Right lobe of liver (tissue), 4 donors: Measurements from ENCODE around the gene GLA.

ENCODE experiments used
- POLR2A ChIP-seq: fragments of 450-650 bp; IDR thresholded peaks from one replicate; pipeline ENCODE4 v1.6.1; 2017; ENCODE audit warnings: antibody characterized with exemption, mild to moderate bottlenecking
- TF ChIP-seq, protein P1 (sequence below), 4 donors: fragments of 200-600 bp in 3 of 4; fragments of 450-650 bp in 1 of 4; IDR thresholded peaks; one replicate each; pipeline versions ENCODE4 v1.5.1 to v1.8.0; 2016 to 2022; ENCODE audit warnings: antibody characterized with exemption in 4 of 4, mild to moderate bottlenecking in 2 of 4
- donor health status: DM: no; HTN: no; CAD: no.
- donor health status: DM: no; HTN: no; CAD: no.
- donor health status: DM: no; HTN: yes; CAD: no.

DNA sequence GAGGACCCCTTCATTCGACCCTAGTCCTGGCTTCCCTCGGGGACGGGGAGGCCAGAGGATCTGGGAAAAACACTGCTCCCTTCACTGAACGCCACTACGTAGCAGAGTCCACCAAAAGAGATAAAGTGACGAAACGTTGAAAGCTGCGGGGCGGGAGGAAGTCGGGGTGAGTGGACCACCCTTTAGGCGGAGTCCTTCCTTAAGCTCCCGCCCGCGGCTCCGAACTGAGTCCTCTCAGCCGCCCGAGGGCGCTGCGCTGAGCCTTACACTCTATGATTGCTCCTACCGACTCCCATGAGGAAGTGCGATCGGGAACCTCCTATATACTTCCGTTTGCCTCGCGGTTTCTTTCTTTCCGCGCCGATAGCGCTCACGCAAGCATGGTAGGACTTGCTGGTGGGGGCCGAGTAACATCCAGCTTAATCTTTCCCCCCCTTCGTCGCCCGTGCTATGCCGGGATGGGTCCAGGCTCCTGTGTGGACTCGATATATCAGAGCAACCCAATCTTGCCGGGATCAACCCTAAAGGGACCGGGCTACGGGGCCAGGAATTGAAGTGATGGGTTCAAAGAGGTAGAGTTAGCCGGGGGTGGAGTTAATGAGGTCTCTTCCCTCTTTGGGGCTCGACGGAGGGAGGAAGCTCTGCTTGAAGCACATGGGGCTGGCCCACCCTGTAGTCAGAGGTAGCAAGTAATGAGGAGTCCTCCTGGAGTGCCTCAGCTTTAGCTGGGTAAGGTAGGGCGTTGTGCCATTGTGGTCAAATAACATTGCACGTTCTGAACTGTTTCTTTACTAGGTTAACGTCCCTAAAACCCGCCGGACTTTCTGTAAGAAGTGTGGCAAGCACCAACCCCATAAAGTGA lies 16.8 kb downstream of the GLA start, which contains the start of gene RPL36A:
- TF ChIP-seq, protein P1, sequence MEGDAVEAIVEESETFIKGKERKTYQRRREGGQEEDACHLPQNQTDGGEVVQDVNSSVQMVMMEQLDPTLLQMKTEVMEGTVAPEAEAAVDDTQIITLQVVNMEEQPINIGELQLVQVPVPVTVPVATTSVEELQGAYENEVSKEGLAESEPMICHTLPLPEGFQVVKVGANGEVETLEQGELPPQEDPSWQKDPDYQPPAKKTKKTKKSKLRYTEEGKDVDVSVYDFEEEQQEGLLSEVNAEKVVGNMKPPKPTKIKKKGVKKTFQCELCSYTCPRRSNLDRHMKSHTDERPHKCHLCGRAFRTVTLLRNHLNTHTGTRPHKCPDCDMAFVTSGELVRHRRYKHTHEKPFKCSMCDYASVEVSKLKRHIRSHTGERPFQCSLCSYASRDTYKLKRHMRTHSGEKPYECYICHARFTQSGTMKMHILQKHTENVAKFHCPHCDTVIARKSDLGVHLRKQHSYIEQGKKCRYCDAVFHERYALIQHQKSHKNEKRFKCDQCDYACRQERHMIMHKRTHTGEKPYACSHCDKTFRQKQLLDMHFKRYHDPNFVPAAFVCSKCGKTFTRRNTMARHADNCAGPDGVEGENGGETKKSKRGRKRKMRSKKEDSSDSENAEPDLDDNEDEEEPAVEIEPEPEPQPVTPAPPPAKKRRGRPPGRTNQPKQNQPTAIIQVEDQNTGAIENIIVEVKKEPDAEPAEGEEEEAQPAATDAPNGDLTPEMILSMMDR (IDR thresholded peaks at IDR 0.05), result peak; percentile 51 to 73 (median 70)
- TF ChIP-seq POLR2A, result peak; percentile 82
